Sigmoid colon (tissue), 7 donors: ENCODE data around the gene THSD7A. TPM values are rescaled to one million over a fixed set of nuclear protein-coding genes. Genes with fewer than 3 reads are reported as not detected.

ENCODE experiments used
- DNase-seq: peaks from one replicate; pipeline ENCODE4 v3.0.0-alpha.2; 2019
- H3K27ac ChIP-seq, 4 donors: fragments of 200-600 bp; sonication (generic); one replicate each; pipeline ENCODE4 v1.5.1; 2016 to 2019; ENCODE audit warnings: mild to moderate bottlenecking in 1 of 4
- H3K27me3 ChIP-seq, 3 donors: fragments of 200-600 bp; sonication (generic); one replicate each; pipeline ENCODE4 v1.5.1; 2019; ENCODE audit warnings: mild to moderate bottlenecking in 1 of 3
- H3K36me3 ChIP-seq, 4 donors: fragments of 200-600 bp; sonication (generic); one replicate each; pipeline ENCODE4 v1.5.1; 2016 to 2019
- H3K4me1 ChIP-seq, 4 donors: fragments of 200-600 bp; sonication (generic); one replicate each; pipeline ENCODE4 v1.5.1; 2017 to 2019
- H3K4me3 ChIP-seq, 4 donors: fragments of 200-600 bp; sonication (generic); one replicate each; pipeline ENCODE4 v1.5.1; 2017 to 2019; ENCODE audit warnings: mild to moderate bottlenecking in 2 of 4, moderate library complexity in 1 of 4
- H3K9me3 ChIP-seq, 4 donors: fragments of 200-600 bp in 3 of 4; sonication (generic) in 3 of 4; one replicate each; pipeline versions ENCODE4 v1.5.1 to v1.6.1; 2013 to 2019
- CTCF ChIP-seq, 4 experiments: fragments of 450-650 bp in 3 of 4; fragments of 200-600 bp in 1 of 4; IDR thresholded peaks; one replicate each; pipeline ENCODE4 v1.5.1; 2016 to 2019; ENCODE audit warnings: antibody characterized with exemption in 4 of 4, mild to moderate bottlenecking in 3 of 4, moderate library complexity in 2 of 4
- EP300 ChIP-seq, 4 donors: sonication (generic); formaldehyde crosslinking; IDR thresholded peaks; one replicate each; pipeline ENCODE4 v1.6.1; 2017; ENCODE audit warnings: antibody characterized with exemption in 4 of 4
- POLR2A ChIP-seq, 2 donors: fragments of 450-650 bp; IDR thresholded peaks; one replicate each; pipeline ENCODE4 v1.6.1; 2016; ENCODE audit warnings: antibody characterized with exemption in 2 of 2, mild to moderate bottlenecking in 2 of 2, moderate library complexity in 2 of 2
- POLR2AphosphoS5 ChIP-seq, 4 donors: sonication (generic); formaldehyde crosslinking; IDR thresholded peaks; one replicate each; pipeline ENCODE4 v1.6.1; 2017; ENCODE audit warnings: antibody characterized with exemption in 4 of 4
- WGBS, 2 donors: extraction: QIAGEN DNeasy Blood & Tissue Kit; methylation state at CpG; one replicate each; pipeline ENCODE4 v1.1.7; 2013; 5-methylcytosine and 5-hydroxymethylcytosine counted together
- intact Hi-C: fragments of 100-400 bp; cut with DNase I; formaldehyde crosslinking; loops from one replicate; pipeline ENCODE4 v1.15.1; 2023
- polyA plus RNA-seq, 3 donors: library from polyadenylated mRNA; stranded (reverse); fragments of 200-250 nt; gene quantifications; one replicate each; pipeline ENCODE4 v1.2.3, GENCODE V29; 2013
- total RNA-seq, 4 donors: library from RNA; depleted of rRNA; stranded (reverse); fragments of >200 nt; gene quantifications; one replicate each; pipeline ENCODE4 v1.1.0, GENCODE V29; 2016
- donor health status: healthy with polysubstance abuse.
- donor health status: Bipolar disorder and iron deficiency.
- donor health status: healthy.

Gene THSD7A
- total and polyA plus RNA-seq, 7 donors, result under 0.01 to 6.9 (median 5.0) TPM

GRCh38 chr7:11716185-11716584 lies 115.8 kb downstream of the THSD7A start:
- TF ChIP-seq POLR2AphosphoS5 (IDR thresholded peaks at IDR 0.05) (peak in 1 of 4 donors; percentile 6), CTCF (IDR thresholded peaks at IDR 0.05) (no peak)
- Histone ChIP-seq H3K9me3 (no peaks in the 10 kb centered on the region), H3K36me3 (no peaks in the 10 kb centered on the region), H3K27ac (no peak overlapping the region), H3K4me1 (no peaks in the 10 kb centered on the region), H3K27me3 (no peaks in the 10 kb centered on the region), H3K4me3 (no peak overlapping the region)
- no peak for DNase-seq
- intact Hi-C loops, result no loop called here

- H3K4me3 ChIP-seq, result no peak overlapping the region
- 89 to 95% methylated on average over 2 of the region's 2 CpGs for WGBS, 2 donors
- no peaks in the 10 kb centered on the region for H3K9me3 ChIP-seq
- H3K27me3 ChIP-seq, result no peaks in the 10 kb centered on the region
- H3K27ac ChIP-seq, result no peak overlapping the region
- TF ChIP-seq EP300 (IDR thresholded peaks at IDR 0.05) (no peak), POLR2AphosphoS5 (IDR thresholded peaks at IDR 0.05) (no peak), CTCF (IDR thresholded peaks at IDR 0.05) (no peak), POLR2A (IDR thresholded peaks at IDR 0.05) (no peak)
- intact Hi-C loops, result no loop called here
- no peaks in the 10 kb centered on the region for H3K36me3 ChIP-seq
- no peaks in the 10 kb centered on the region for H3K4me1 ChIP-seq
- DNase-seq, result no peak
These were observed 117.3 kb downstream of the THSD7A start for GRCh38 chr7:11714676-11715075.

GRCh38 chr7:11714205-11714604 lies 117.8 kb downstream of the THSD7A start:
- no peak for DNase-seq
- Histone ChIP-seq H3K27ac (no peak overlapping the region), H3K9me3 (no peaks in the 10 kb centered on the region), H3K4me1 (no peaks in the 10 kb centered on the region), H3K4me3 (no peak overlapping the region), H3K36me3 (no peaks in the 10 kb centered on the region), H3K27me3 (no peaks in the 10 kb centered on the region)
- no peak for TF ChIP-seq EP300 (IDR thresholded peaks at IDR 0.05)
- intact Hi-C loops, result no loop called here
- 73 to 75% methylated on average over 1 of the region's 1 CpG for WGBS, 2 donors

- H3K4me1 ChIP-seq, result no peaks in the 10 kb centered on the region
- 12 to 50% methylated on average over 3 of the region's 3 CpGs for WGBS, 2 donors
- no peak for DNase-seq
- intact Hi-C loops, result no loop called here
- H3K27ac ChIP-seq, result no peak overlapping the region
- H3K4me3 ChIP-seq, result no peak overlapping the region
- no peaks in the 10 kb centered on the region for H3K36me3 ChIP-seq
- H3K27me3 ChIP-seq, result no peaks in the 10 kb centered on the region
- TF ChIP-seq POLR2A (IDR thresholded peaks at IDR 0.05), result no peak
- TF ChIP-seq POLR2AphosphoS5 (IDR thresholded peaks at IDR 0.05), result no peak
- H3K9me3 ChIP-seq, result no peaks in the 10 kb centered on the region
These were observed 118.6 kb downstream of the THSD7A start for GRCh38 chr7:11713352-11713751.

- no peak for DNase-seq
- intact Hi-C loops, result no loop called here
- 86 to 87% methylated on average over 1 of the region's 1 CpG for WGBS, 2 donors
These were observed 121.6 kb downstream of the THSD7A start for GRCh38 chr7:11710377-11710776.

More at GRCh38 chr7:11710377-11710776, 121.6 kb downstream of the THSD7A start:
- no peaks in the 10 kb centered on the region for H3K27me3 ChIP-seq
- H3K36me3 ChIP-seq, result no peaks in the 10 kb centered on the region
- H3K4me3 ChIP-seq, result no peak overlapping the region
- H3K9me3 ChIP-seq, result no peaks in the 10 kb centered on the region
- H3K4me1 ChIP-seq, result no peaks in the 10 kb centered on the region
- no peak overlapping the region for H3K27ac ChIP-seq
- no peak for TF ChIP-seq POLR2AphosphoS5 (IDR thresholded peaks at IDR 0.05)
- TF ChIP-seq POLR2A (IDR thresholded peaks at IDR 0.05), result no peak
- TF ChIP-seq EP300 (IDR thresholded peaks at IDR 0.05), result no peak
- no peak for TF ChIP-seq CTCF (IDR thresholded peaks at IDR 0.05)
